ENCODE results near the gene SV2A.
"Not testable (repeated sequence)": the region's sequence is repeated elsewhere in the genome, so short reads cannot be mapped to it uniquely, and the experiment has no call there.

GRCh38 chr1:149866887-149867286 lies 50.8 kb downstream of the SV2A start:
- TF ChIP-seq AFF4 (CRISPR knock-in tag; IDR thresholded peaks at IDR 0.05; ENCODE audit: borderline replicate concordance); ZNF219 (CRISPR knock-in tag; IDR thresholded peaks at IDR 0.05; ENCODE audit: borderline replicate concordance); ZNF425 (CRISPR knock-in tag; conservative IDR thresholded peaks at IDR 0.05): not testable (repeated sequence)
